ENCODE data around the gene KAZN. TPM values are rescaled to one million over a fixed set of nuclear protein-coding genes. Genes with fewer than 3 reads are reported as not detected.

Gene KAZN
- total RNA-seq (2022; extraction: Qiagen RNA extraction; ENCODE audit: low read depth): 2.9 to 4.5 TPM (median 3.6 TPM) in 5 replicates

GRCh38 chr1:14598498-14599182 lies at the start of gene KAZN:
Gene KAZN (plus strand): TSS chr1:14598685.

GRCh38 chr1:15153184-15153841 lies 554.8 kb downstream of the KAZN start, which contains the start of gene TMEM51:
Gene TMEM51 (plus strand): TSS chr1:15153747. CDS start chr1:15215088, 61,341 bp downstream.

Data from A549 treated with ZK216348 at 1 μM for 4 hours (cell line).